MM.1S (cell line): ENCODE results near the gene REST.

ENCODE experiments used
- CTCF ChIP-seq: fragments of 300-600 bp; sonication (generic); IDR thresholded peaks from 2 replicates; pipeline ENCODE4 v1.5.1; 2016; ENCODE audit warnings: antibody characterized with exemption, low read length, mixed read lengths
- EZH2 ChIP-seq: fragments of 300-600 bp; sonication (generic); optimal IDR thresholded peaks from 2 replicates; pipeline ENCODE3; 2017; ENCODE audit warnings: low read depth, mild to moderate bottlenecking, antibody characterized with exemption, low read length, mixed read lengths
- EZH2phosphoT487 ChIP-seq: fragments of 300-600 bp; sonication (generic); IDR thresholded peaks from 2 replicates; pipeline ENCODE4 v1.6.1; 2018; ENCODE audit warnings: antibody characterized with exemption, low read length

- TF ChIP-seq CTCF (no peak), EZH2 (no peak), EZH2phosphoT487 (no peak)
Measured at GRCh38 chr4:56999751-57000150, 92.1 kb downstream of the REST start.
